ENCODE data around the gene TMEM207.

GRCh38 chr3:190495354-190495753 is 45.7 kb upstream of the TMEM207 start:
- TF ChIP-seq CTCF (conservative IDR thresholded peaks at IDR 0.05; ENCODE audit: low read length) (no peak), EZH2phosphoT487 (IDR thresholded peaks at IDR 0.05; ENCODE audit: borderline replicate concordance) (no peak)

Data from Loucy (cell line).